Measurements from ENCODE around the gene CLRN3. TPM values are rescaled to one million over a fixed set of nuclear protein-coding genes. Genes with fewer than 3 reads are reported as not detected.

The CLRN3 gene
- total RNA-seq, 4 donors from 2014 or later, result 0.27 TPM; not detected in 3

DNA sequence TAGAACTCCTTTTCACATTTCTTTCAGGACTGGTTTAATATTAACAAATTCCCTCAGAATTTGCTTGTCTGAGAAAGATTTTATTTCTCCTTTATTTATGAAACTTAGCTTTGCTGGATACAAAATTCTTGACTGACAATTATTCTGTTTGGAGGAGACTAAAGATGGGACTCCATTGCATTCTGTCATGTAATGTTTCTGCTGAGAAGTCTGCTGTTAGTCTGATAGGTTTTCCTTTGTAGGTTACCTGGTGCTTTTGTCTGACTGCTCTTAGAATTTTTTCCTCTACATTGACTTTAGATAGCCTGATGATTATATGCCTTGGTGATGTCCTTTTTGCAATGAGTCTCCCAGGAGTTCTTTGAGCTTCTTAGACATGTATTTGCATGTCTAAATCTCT, 23.4 kb downstream of the CLRN3 start:
- DNase-seq (no peak), ATAC-seq (no peak)
- H3K27ac ChIP-seq, result no peak overlapping the region
- no peak overlapping the region for H3K4me3 ChIP-seq
- no peaks in the 10 kb centered on the region for H3K36me3 ChIP-seq
- no peak for TF ChIP-seq CTCF (IDR thresholded peaks at IDR 0.05 in 4 of 5, conservative IDR thresholded peaks at IDR 0.05 in 1 of 5)
- TF ChIP-seq POLR2A (IDR thresholded peaks at IDR 0.05), result no peak
- intact Hi-C loops (cut with DNase I; ENCODE audit: low total_unique reads), result no loop called here
- in situ Hi-C loops (cut with MboI; ENCODE audit: low sequenced_read_pairs in 4 of 4), result no loop called here
- H3K27me3 ChIP-seq, result peaks cover 0 to 5% (median 0%) of the 10 kb centered on the region in 3 donors
- H3K4me1 ChIP-seq, result no peaks in the 10 kb centered on the region
- H3K9me3 ChIP-seq, result no peaks in the 10 kb centered on the region

GRCh38 chr10:127867805-127868204, 24.9 kb downstream of the CLRN3 start:
- H3K4me1 ChIP-seq, result no peaks in the 10 kb centered on the region
- H3K9me3 ChIP-seq, result no peaks in the 10 kb centered on the region
- H3K36me3 ChIP-seq, result no peaks in the 10 kb centered on the region
- DNase-seq (no peak), ATAC-seq (no peak)
- no peak for TF ChIP-seq CTCF (IDR thresholded peaks at IDR 0.05 in 4 of 5, conservative IDR thresholded peaks at IDR 0.05 in 1 of 5)
- TF ChIP-seq POLR2A (IDR thresholded peaks at IDR 0.05), result no peak
- peaks cover 0 to 5% (median 0%) of the 10 kb centered on the region in 3 donors for H3K27me3 ChIP-seq
- no peak overlapping the region for H3K27ac ChIP-seq
- intact Hi-C loops (cut with DNase I; ENCODE audit: low total_unique reads) (no loop called here), in situ Hi-C loops (cut with MboI; ENCODE audit: low sequenced_read_pairs in 4 of 4) (no loop called here)
- H3K4me3 ChIP-seq, result no peak overlapping the region

DNA sequence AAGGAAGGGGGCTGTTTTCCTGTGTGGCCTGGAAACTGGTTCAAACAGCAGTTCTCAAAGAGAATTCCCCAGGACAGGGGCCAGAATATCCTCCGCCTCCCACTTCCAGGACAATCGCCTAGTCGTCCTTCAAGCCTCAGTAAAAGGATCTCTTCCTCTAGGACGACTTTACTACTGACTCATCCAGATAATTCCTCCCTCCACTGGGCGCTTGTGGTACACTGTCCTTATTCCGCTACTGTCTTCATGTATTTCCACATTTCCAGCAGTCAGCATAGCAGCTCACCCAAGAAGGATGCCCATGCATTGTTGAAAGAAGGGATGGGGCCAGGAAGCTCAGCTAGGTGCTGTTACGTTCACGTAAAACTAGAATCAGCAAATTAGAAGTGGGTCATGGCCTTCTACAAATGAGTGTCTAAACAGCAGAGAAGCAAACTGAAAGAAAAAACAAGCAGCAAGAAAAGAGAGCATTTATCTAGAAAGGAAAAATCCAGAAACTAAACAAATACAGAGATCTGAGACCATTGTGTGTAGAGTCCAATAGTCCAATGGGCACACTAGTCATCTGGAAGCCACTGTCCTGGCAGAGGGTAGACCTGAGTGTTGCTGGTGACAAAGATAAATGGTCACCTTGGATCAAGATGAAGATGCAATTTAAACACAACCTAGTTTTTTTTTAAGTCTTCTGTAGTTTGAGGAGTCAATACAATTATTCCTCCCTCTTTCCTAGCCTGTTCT, 26.3 kb downstream of the CLRN3 start:
- Histone ChIP-seq H3K27ac (no peak overlapping the region), H3K36me3 (no peaks in the 10 kb centered on the region), H3K27me3 (peaks cover 0 to 3% (median 0%) of the 10 kb centered on the region in 3 donors), H3K9me3 (no peaks in the 10 kb centered on the region), H3K4me3 (no peak overlapping the region), H3K4me1 (no peaks in the 10 kb centered on the region)
- in situ Hi-C loops (cut with MboI; ENCODE audit: low sequenced_read_pairs in 4 of 4) (no loop called here), intact Hi-C loops (cut with DNase I; ENCODE audit: low total_unique reads) (no loop called here)
- DNase-seq (no peak), ATAC-seq (no peak)
- TF ChIP-seq CTCF (IDR thresholded peaks at IDR 0.05 in 4 of 5, conservative IDR thresholded peaks at IDR 0.05 in 1 of 5) (no peak), POLR2A (IDR thresholded peaks at IDR 0.05) (no peak)

DNA sequence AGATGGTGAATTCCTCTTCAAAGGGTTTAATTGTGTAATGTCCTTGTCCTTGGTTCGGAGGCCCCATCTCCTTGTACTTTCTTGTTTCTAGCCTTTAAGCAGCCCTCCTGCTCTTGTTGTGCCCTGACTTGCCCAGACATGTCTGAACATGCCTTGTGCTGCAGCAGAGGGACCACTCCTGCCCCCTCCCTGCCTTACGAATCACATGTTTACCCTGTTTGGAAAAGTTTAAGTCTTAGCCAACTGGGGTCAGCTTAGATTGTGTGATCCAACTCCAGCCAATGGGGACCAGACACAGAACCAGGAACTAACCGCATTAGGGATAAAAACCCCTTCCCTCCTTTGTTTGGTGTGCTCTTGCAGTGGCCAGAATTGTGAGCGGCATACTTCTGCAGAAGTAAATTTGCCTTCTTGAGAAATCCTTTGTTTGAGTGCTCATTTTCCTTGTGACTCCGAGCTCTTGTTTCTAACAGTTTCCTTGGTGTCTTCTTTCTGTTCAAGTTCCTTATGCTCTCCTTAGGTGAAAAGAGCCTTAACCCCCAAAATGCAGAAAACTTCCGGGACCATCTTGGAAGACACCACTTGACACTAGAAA, 29.4 kb downstream of the CLRN3 start:
- Histone ChIP-seq H3K27me3 (no peaks in the 10 kb centered on the region), H3K4me3 (no peak overlapping the region), H3K27ac (no peak overlapping the region), H3K9me3 (no peaks in the 10 kb centered on the region), H3K4me1 (no peaks in the 10 kb centered on the region), H3K36me3 (no peaks in the 10 kb centered on the region)
- TF ChIP-seq POLR2A (IDR thresholded peaks at IDR 0.05) (no peak), CTCF (IDR thresholded peaks at IDR 0.05 in 4 of 5, conservative IDR thresholded peaks at IDR 0.05 in 1 of 5) (no peak)
- intact Hi-C loops (cut with DNase I; ENCODE audit: low total_unique reads), result no loop called here
- no peak for DNase-seq
- no peak for ATAC-seq
- in situ Hi-C loops (cut with MboI; ENCODE audit: low sequenced_read_pairs in 4 of 4), result no loop called here

Measured in gastrocnemius medialis (tissue), 4 donors.